Activated CD4-positive, alpha-beta T cell treated with anti-CD3 and anti-CD28 coated beads, Interleukin-2, amount 10 ng/mL, durations not matched to agents 24 days and 14 days (primary cell): Measurements from ENCODE around the gene ADARB2. TPM values are rescaled to one million over a fixed set of nuclear protein-coding genes. Genes with fewer than 3 reads are reported as not detected.
A peak's percentile ranks its signal among the peaks of the same experiment; 100 is the strongest.

ENCODE experiments used
- DNase-seq: peaks from one replicate; pipeline ENCODE4 v3.0.0; 2022
- H3K27ac Mint-ChIP-seq: one replicate; pipeline ENCODE4 v1.8.0; 2022; ENCODE audit warnings: mild to moderate bottlenecking, mixed read lengths
- H3K27me3 Mint-ChIP-seq: one replicate; pipeline ENCODE4 v1.8.0; 2022; ENCODE audit warnings: mixed read lengths
- H3K36me3 Mint-ChIP-seq: one replicate; pipeline ENCODE4 v1.8.0; 2022; ENCODE audit warnings: low read depth, mild to moderate bottlenecking, mixed read lengths
- H3K4me1 Mint-ChIP-seq: one replicate; pipeline ENCODE4 v1.8.0; 2021; ENCODE audit warnings: mixed read lengths
- H3K4me3 Mint-ChIP-seq: one replicate; pipeline ENCODE4 v1.8.0; 2022; ENCODE audit warnings: mild to moderate bottlenecking, moderate library complexity, mixed read lengths
- H3K9me3 Mint-ChIP-seq: one replicate; pipeline ENCODE4 v1.8.0; 2021; ENCODE audit warnings: mixed read lengths
- intact Hi-C: fragments of 100-400 bp; cut with micrococcal nuclease; formaldehyde crosslinking; loops from one replicate; pipeline ENCODE4 v1.15.1; 2023
- total RNA-seq: library from RNA; stranded (reverse); gene quantifications from 2 replicates; pipeline ENCODE4 v1.2.3, GENCODE V29; 2022

ADARB2 gene
- total RNA-seq, 1 donor from 2014 or later = not detected

- Mint-ChIP-seq H3K27me3 (peaks cover 4% of the 10 kb centered on the region), H3K4me3 (no peak overlapping the region), H3K27ac (no peak overlapping the region), H3K36me3 (peaks cover 1% of the 10 kb centered on the region), H3K9me3 (peaks cover 5% of the 10 kb centered on the region), H3K4me1 (no peaks in the 10 kb centered on the region)
- no peak for DNase-seq
- intact Hi-C loops = no loop called here
These were observed 586.7 kb downstream of the ADARB2 start for GRCh38 chr10:1150638-1150955.

- no peak overlapping the region for H3K4me3 Mint-ChIP-seq
- peaks cover 1% of the 10 kb centered on the region for H3K36me3 Mint-ChIP-seq
- H3K27me3 Mint-ChIP-seq = peaks cover 4% of the 10 kb centered on the region
- peaks cover 5% of the 10 kb centered on the region for H3K9me3 Mint-ChIP-seq
- no peak for DNase-seq
- intact Hi-C loops = no loop called here
- H3K4me1 Mint-ChIP-seq = no peaks in the 10 kb centered on the region
- H3K27ac Mint-ChIP-seq = no peak overlapping the region
These were observed 587.3 kb downstream of the ADARB2 start for GRCh38 chr10:1149793-1150637.

- Mint-ChIP-seq H3K27ac (no peak overlapping the region), H3K36me3 (peaks cover 1% of the 10 kb centered on the region), H3K4me1 (no peaks in the 10 kb centered on the region), H3K4me3 (no peak overlapping the region), H3K27me3 (peaks cover 9% of the 10 kb centered on the region), H3K9me3 (peaks cover 9% of the 10 kb centered on the region)
- DNase-seq = no peak
- intact Hi-C loops = no loop called here
These were observed 588.3 kb downstream of the ADARB2 start for GRCh38 chr10:1148855-1149605.

- H3K27ac Mint-ChIP-seq = no peak overlapping the region
- intact Hi-C loops = no loop called here
- peaks cover 9% of the 10 kb centered on the region for H3K9me3 Mint-ChIP-seq
- H3K36me3 Mint-ChIP-seq = peaks cover 1% of the 10 kb centered on the region
- no peak for DNase-seq
- H3K4me3 Mint-ChIP-seq = no peak overlapping the region
- H3K4me1 Mint-ChIP-seq = no peaks in the 10 kb centered on the region
- H3K27me3 Mint-ChIP-seq = peaks cover 10% of the 10 kb centered on the region
These were observed 589.5 kb downstream of the ADARB2 start for GRCh38 chr10:1147810-1148209.

- Mint-ChIP-seq H3K36me3 (peaks cover 4% of the 10 kb centered on the region), H3K4me1 (no peaks in the 10 kb centered on the region), H3K4me3 (no peak overlapping the region), H3K27me3 (peaks cover 32% of the 10 kb centered on the region), H3K9me3 (peaks cover 25% of the 10 kb centered on the region), H3K27ac (no peak overlapping the region)
- intact Hi-C loops = no loop called here
- DNase-seq = peak; percentile 64
These were observed 594.7 kb downstream of the ADARB2 start for GRCh38 chr10:1142596-1142995.

- no peak for DNase-seq
- H3K9me3 Mint-ChIP-seq = peaks cover 20% of the 10 kb centered on the region
- H3K4me1 Mint-ChIP-seq = no peaks in the 10 kb centered on the region
- intact Hi-C loops = no loop called here
- peaks cover 2% of the 10 kb centered on the region for H3K36me3 Mint-ChIP-seq
- H3K4me3 Mint-ChIP-seq = no peak overlapping the region
- no peak overlapping the region for H3K27ac Mint-ChIP-seq
- peaks cover 30% of the 10 kb centered on the region for H3K27me3 Mint-ChIP-seq
These were observed 595.6 kb downstream of the ADARB2 start for GRCh38 chr10:1141701-1142100.

- no peak overlapping the region for H3K27ac Mint-ChIP-seq
- no peak for DNase-seq
- H3K4me3 Mint-ChIP-seq = no peak overlapping the region
- intact Hi-C loops = no loop called here
- no peaks in the 10 kb centered on the region for H3K4me1 Mint-ChIP-seq
- H3K27me3 Mint-ChIP-seq = peaks cover 30% of the 10 kb centered on the region
- peaks cover 20% of the 10 kb centered on the region for H3K9me3 Mint-ChIP-seq
- peaks cover 2% of the 10 kb centered on the region for H3K36me3 Mint-ChIP-seq
These were observed 596.1 kb downstream of the ADARB2 start for GRCh38 chr10:1141261-1141660.

- Mint-ChIP-seq H3K36me3 (peaks cover 2% of the 10 kb centered on the region), H3K4me1 (peaks cover 3% of the 10 kb centered on the region), H3K4me3 (no peak overlapping the region), H3K27ac (no peak overlapping the region), H3K9me3 (peaks cover 16% of the 10 kb centered on the region), H3K27me3 (peaks cover 23% of the 10 kb centered on the region)
- DNase-seq = no peak
- intact Hi-C loops = no loop called here
These were observed 598.8 kb downstream of the ADARB2 start for GRCh38 chr10:1138529-1138928.

- Mint-ChIP-seq H3K4me3 (no peak overlapping the region), H3K27me3 (peaks cover 22% of the 10 kb centered on the region), H3K36me3 (peaks cover 2% of the 10 kb centered on the region), H3K27ac (no peak overlapping the region), H3K4me1 (peaks cover 7% of the 10 kb centered on the region), H3K9me3 (peaks cover 16% of the 10 kb centered on the region)
- intact Hi-C loops = no loop called here
- no peak for DNase-seq
These were observed 599.7 kb downstream of the ADARB2 start for GRCh38 chr10:1137499-1138163.

- Mint-ChIP-seq H3K4me1 (peaks cover 7% of the 10 kb centered on the region), H3K9me3 (peaks cover 16% of the 10 kb centered on the region), H3K27me3 (peaks cover 21% of the 10 kb centered on the region), H3K4me3 (no peak overlapping the region), H3K27ac (no peak overlapping the region), H3K36me3 (peaks cover 6% of the 10 kb centered on the region)
- no peak for DNase-seq
- intact Hi-C loops = no loop called here
These were observed 601.1 kb downstream of the ADARB2 start for GRCh38 chr10:1136268-1136667.

GRCh38 chr10:1134156-1134555 is 603.2 kb downstream of the ADARB2 start:
- H3K27me3 Mint-ChIP-seq = peaks cover 10% of the 10 kb centered on the region
- H3K36me3 Mint-ChIP-seq = peaks cover 24% of the 10 kb centered on the region
- no peak overlapping the region for H3K27ac Mint-ChIP-seq
- H3K4me1 Mint-ChIP-seq = peaks cover 7% of the 10 kb centered on the region
- intact Hi-C loops = no loop called here
- peaks cover 11% of the 10 kb centered on the region for H3K9me3 Mint-ChIP-seq
- DNase-seq = no peak
- H3K4me3 Mint-ChIP-seq = no peak overlapping the region

- Mint-ChIP-seq H3K27me3 (peaks cover 5% of the 10 kb centered on the region), H3K36me3 (peaks cover 26% of the 10 kb centered on the region), H3K9me3 (peaks cover 5% of the 10 kb centered on the region), H3K4me3 (no peak overlapping the region), H3K4me1 (peaks cover 7% of the 10 kb centered on the region), H3K27ac (no peak overlapping the region)
- no peak for DNase-seq
- intact Hi-C loops = no loop called here
These were observed 603.8 kb downstream of the ADARB2 start for GRCh38 chr10:1133495-1134045.

- peaks cover 7% of the 10 kb centered on the region for H3K4me1 Mint-ChIP-seq
- H3K27ac Mint-ChIP-seq = no peak overlapping the region
- no peaks in the 10 kb centered on the region for H3K9me3 Mint-ChIP-seq
- H3K4me3 Mint-ChIP-seq = no peak overlapping the region
- no peaks in the 10 kb centered on the region for H3K27me3 Mint-ChIP-seq
- DNase-seq = no peak
- H3K36me3 Mint-ChIP-seq = peaks cover 30% of the 10 kb centered on the region
- intact Hi-C loops = no loop called here
These were observed 604.7 kb downstream of the ADARB2 start for GRCh38 chr10:1132584-1132983.
